ENCODE measurements around the gene MAP3K12.

Gene MAP3K12

DNA sequence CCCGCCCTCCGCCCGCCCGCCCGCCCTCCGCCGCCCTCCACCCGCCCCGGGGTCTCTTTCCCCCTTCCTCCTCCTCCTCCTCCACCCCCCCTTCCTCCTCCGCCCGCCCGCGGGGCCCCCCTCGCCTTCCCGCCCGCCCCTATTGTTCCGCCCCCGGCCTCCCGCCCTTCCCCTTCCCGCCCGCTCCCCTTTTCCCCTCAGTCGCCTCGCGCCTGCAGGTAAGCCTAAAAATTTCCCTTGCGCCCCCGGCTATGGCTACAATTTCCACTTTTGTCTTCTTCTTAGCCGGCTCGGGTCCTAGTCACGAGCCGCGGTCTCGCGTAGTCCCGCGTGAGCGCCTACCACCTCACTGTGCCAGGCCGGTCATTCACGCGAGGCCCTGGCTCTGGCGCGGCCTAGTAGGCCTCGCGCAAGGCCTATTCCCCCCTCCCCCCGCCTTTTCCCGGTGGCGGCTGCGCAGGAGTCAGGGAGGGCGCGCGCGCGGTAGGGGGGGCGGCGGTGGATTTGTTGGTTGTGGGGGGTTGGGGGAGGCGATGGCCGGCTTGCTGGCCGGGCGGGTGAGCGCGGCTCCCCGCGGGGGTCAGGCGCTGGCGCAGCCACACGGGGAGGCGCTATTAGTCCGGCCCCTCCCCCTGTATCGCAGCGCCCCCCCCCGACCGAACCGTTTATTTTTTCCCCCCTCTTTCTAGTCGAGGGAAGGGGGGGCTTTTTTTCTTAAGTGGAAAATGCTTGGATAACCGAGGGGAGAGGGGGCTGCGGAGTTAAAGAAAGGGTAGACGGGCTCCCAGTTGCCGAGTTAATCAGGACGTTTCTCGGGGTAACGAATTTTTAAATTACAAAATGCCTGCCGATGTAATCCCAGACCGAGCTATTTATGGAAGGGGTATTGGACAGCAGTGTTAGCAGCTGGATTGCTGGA, 46.8 kb downstream of the MAP3K12 start:
- TF ChIP-seq, protein P1, sequence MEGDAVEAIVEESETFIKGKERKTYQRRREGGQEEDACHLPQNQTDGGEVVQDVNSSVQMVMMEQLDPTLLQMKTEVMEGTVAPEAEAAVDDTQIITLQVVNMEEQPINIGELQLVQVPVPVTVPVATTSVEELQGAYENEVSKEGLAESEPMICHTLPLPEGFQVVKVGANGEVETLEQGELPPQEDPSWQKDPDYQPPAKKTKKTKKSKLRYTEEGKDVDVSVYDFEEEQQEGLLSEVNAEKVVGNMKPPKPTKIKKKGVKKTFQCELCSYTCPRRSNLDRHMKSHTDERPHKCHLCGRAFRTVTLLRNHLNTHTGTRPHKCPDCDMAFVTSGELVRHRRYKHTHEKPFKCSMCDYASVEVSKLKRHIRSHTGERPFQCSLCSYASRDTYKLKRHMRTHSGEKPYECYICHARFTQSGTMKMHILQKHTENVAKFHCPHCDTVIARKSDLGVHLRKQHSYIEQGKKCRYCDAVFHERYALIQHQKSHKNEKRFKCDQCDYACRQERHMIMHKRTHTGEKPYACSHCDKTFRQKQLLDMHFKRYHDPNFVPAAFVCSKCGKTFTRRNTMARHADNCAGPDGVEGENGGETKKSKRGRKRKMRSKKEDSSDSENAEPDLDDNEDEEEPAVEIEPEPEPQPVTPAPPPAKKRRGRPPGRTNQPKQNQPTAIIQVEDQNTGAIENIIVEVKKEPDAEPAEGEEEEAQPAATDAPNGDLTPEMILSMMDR (IDR thresholded peaks at IDR 0.05): peak; percentile 57

GRCh38 chr12:53451661-53452158, 47.5 kb downstream of the MAP3K12 start, which contains the start of gene PCBP2:
TSS of gene PCBP2 (plus strand) at chr12:53452102. CDS start at chr12:53454801, 2,699 bp downstream.
- TF ChIP-seq, protein P1 (IDR thresholded peaks at IDR 0.05): peak; percentile 90

- TF ChIP-seq, protein P1 (IDR thresholded peaks at IDR 0.05): no peak
Measured at GRCh38 chr12:53450936-53451335, 48.3 kb downstream of the MAP3K12 start.

DNA sequence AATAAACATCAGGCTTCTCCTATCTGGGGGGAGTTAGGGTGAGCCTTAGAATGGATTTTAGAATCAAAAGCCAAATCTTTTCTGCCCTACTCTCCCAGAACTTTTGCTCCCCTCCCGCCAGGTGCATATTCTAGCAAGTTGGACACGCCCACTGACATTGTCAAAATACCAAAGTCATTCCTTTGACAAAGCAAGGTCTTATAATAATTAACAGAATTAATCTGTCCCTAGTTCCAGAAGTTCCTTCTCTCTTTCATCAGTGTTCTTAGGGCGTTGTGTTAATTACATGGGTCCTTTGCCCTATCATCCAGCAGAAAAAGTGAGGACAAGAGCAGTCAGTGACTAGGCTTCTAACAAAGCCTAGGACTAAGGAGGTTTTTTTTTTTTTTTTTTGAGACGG, 55.3 kb downstream of the MAP3K12 start:
- TF ChIP-seq, protein P1 (IDR thresholded peaks at IDR 0.05): no peak

DNA sequence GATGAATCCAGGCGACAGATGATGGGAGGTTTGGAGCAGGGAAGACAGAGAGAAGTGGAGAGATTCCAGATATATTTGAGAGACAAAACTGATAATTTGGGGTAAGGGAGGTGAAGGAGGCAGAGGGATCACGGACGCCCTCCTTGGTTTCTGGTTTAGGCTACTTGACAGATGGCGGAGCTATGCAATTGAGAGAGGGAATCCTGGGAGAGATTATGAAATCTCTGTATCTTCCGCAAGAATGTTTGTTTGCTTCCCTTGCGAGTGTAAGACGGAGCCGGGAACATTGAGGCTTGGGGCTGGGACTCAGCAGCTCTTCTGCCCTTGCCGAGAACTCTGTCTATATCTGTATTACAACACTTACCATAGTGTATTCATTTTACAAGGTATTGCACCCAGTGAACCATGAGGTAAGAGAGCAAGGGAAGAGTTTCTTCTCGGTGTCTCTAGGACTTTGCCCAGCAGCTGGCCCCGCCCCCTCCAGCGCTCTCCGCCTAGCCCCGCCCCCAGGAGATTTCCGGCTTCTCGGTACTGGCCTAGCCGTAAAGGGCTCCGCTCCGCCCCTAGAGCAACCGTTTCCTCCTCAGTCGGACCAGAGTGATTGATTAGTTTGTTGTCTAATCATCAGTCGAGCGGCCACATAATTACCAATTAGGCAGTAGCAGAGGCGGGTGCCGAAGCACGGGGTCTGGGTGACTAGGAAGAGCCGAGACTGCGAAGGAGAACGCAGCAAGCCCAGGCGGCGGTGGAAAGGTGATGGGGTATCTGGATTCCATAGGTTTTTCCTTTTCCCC, 58.0 kb downstream of the MAP3K12 start, which contains the start of gene PRR13:
TSS of gene PRR13 (plus strand) at position 695 of the 794 bp plus-strand sequence. CDS start 981 bp downstream, outside the sequence.
- TF ChIP-seq, protein P1 (IDR thresholded peaks at IDR 0.05): no peak

GRCh38 chr12:53431187-53431586, 68.1 kb downstream of the MAP3K12 start:
- TF ChIP-seq, protein P1 (IDR thresholded peaks at IDR 0.05): no peak

DNA sequence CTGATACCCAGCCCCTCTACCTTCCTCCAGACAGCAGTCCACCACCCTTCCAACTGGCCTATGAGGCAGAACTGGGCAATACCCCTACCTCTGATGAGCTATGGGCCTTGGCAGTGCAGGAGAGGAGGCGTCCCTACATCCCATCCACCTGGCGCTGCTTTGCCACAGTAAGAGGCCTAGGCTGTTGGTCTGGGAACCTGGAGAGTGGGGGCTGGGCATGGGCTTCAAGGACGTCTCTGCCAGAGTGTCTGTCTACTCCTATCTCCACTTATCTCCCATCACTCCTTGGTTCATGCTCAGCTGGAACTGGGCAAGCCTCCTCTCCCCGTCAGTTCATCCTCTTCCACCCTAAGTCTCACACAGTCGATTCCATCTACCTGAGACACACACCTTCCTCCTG, 69.1 kb downstream of the MAP3K12 start:
- TF ChIP-seq, protein P1 (IDR thresholded peaks at IDR 0.05): no peak

All from LNCAP (cell line).